Stomach (tissue), 4 donors: ENCODE results near the gene METTL16.
"Not testable (repeated sequence)": the region's sequence is repeated elsewhere in the genome, so short reads cannot be mapped to it uniquely, and the experiment has no call there.

Experiments
- POLR2A ChIP-seq, 4 donors: fragments of 450-650 bp; IDR thresholded peaks; one replicate each; pipeline ENCODE4 v1.6.1; 2016; ENCODE audit warnings: antibody characterized with exemption in 4 of 4, control low read depth in 2 of 4, mild to moderate bottlenecking in 1 of 4, moderate library complexity in 1 of 4
- POLR2AphosphoS5 ChIP-seq, 3 donors: sonication (generic); formaldehyde crosslinking; IDR thresholded peaks; one replicate each; pipeline ENCODE4 v1.6.1; 2016; ENCODE audit warnings: antibody characterized with exemption in 3 of 3
- TF ChIP-seq, protein P1 (sequence below), 7 experiments: fragments of 450-650 bp in 4 of 7; fragments of 200-600 bp in 3 of 7; sonication (generic) in 3 of 7; IDR thresholded peaks; one replicate each; pipeline ENCODE4 v1.5.1; 2016 to 2019; ENCODE audit warnings: antibody characterized with exemption in 7 of 7, control low read depth in 2 of 7, mild to moderate bottlenecking in 1 of 7

DNA sequence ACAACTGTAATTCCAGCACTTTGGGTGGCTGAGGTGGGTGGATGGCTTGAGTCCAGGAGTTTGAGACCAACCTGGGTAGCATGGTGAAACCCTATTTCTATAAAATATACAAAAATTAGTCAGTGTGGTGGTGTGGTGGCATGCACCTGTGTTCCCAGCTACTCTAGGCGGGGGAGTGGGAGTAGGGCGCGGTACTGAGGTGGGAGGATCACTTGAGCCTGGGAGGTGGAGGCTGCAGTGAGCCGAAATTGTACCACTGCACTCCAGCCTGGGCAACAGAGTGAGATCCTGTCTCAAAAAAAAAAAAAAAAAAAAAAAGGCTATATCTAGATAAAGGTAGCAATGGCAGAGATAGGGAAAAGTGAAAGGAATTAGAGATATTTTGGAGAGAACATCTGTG, 25.0 kb downstream of the METTL16 start:
- TF ChIP-seq, protein P1, sequence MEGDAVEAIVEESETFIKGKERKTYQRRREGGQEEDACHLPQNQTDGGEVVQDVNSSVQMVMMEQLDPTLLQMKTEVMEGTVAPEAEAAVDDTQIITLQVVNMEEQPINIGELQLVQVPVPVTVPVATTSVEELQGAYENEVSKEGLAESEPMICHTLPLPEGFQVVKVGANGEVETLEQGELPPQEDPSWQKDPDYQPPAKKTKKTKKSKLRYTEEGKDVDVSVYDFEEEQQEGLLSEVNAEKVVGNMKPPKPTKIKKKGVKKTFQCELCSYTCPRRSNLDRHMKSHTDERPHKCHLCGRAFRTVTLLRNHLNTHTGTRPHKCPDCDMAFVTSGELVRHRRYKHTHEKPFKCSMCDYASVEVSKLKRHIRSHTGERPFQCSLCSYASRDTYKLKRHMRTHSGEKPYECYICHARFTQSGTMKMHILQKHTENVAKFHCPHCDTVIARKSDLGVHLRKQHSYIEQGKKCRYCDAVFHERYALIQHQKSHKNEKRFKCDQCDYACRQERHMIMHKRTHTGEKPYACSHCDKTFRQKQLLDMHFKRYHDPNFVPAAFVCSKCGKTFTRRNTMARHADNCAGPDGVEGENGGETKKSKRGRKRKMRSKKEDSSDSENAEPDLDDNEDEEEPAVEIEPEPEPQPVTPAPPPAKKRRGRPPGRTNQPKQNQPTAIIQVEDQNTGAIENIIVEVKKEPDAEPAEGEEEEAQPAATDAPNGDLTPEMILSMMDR (IDR thresholded peaks at IDR 0.05) = not testable (repeated sequence)
- TF ChIP-seq POLR2A, POLR2AphosphoS5 (IDR thresholded peaks at IDR 0.05): not testable (repeated sequence)
